ENCODE data around the gene HIPK2. TPM values are rescaled to one million over a fixed set of nuclear protein-coding genes. Genes with fewer than 3 reads are reported as not detected.
A peak's percentile ranks its signal among the peaks of the same experiment; 100 is the strongest.

HIPK2 gene
- total RNA-seq, 1 donor from 2014 or later: 89.1 TPM

GRCh38 chr7:139548302-139549028, 229.3 kb downstream of the HIPK2 start:
- no peaks in the 10 kb centered on the region for H3K27me3 Mint-ChIP-seq
- H3K9me3 Mint-ChIP-seq: no peaks in the 10 kb centered on the region
- no peak for DNase-seq (ENCODE audit: extremely low spot score, unreplicated experiment)
- H3K4me1 Mint-ChIP-seq (ENCODE audit: unreplicated experiment): no peaks in the 10 kb centered on the region
- TF ChIP-seq CTCF (conservative IDR thresholded peaks at IDR 0.05): no peak
- H3K4me3 Mint-ChIP-seq: no peak overlapping the region
- H3K36me3 Mint-ChIP-seq: no peaks in the 10 kb centered on the region
- no peak overlapping the region for H3K27ac Mint-ChIP-seq

GRCh38 chr7:139544645-139545044, 233.2 kb downstream of the HIPK2 start:
- no peak for TF ChIP-seq CTCF (conservative IDR thresholded peaks at IDR 0.05)
- no peak for DNase-seq (ENCODE audit: extremely low spot score, unreplicated experiment)
- Mint-ChIP-seq H3K4me1 (ENCODE audit: unreplicated experiment) (no peaks in the 10 kb centered on the region), H3K27me3 (no peaks in the 10 kb centered on the region), H3K9me3 (no peaks in the 10 kb centered on the region), H3K4me3 (no peak overlapping the region), H3K27ac (no peak overlapping the region), H3K36me3 (no peaks in the 10 kb centered on the region)

DNA sequence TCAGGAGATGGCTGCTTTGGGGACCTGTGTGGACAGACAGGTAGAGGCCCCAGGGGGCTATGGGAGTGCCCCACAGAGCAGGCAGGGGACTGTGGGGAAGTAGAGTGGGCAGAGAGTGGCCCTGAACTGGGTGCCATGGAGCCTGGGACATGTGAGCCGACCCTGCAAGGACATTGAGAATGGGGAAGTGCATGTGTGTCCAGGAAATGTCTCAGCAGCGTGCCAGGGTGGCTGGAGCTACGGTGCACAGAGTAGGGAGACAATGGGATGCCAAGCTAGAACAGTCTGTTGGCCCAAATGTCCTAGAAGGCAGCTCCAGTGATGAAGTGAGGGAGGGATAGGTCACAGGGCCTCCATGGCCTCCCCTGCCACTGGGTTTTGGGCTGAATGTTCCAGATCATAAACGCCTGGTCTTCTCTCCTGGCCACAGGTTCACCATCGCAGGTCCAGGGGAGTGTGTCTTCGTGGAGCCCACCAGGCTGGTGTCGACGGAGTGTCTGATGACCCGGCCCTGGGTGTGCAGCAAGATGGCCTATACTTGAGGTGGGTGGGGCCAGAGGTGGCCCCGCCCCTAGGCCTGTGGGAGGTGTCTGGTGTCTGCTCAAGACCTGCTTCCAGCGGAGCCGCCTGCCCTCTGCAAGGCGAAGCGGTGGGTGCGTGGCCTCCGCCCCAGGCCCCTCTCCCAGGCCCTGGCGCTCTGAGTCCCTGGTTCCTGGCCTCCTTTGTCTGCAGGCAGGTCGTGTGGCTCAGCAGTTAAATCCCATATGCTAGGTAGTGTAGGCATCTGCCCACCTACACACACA, 233.8 kb downstream of the HIPK2 start:
- no peaks in the 10 kb centered on the region for H3K4me1 Mint-ChIP-seq (ENCODE audit: unreplicated experiment)
- H3K27ac Mint-ChIP-seq: no peak overlapping the region
- DNase-seq (ENCODE audit: extremely low spot score, unreplicated experiment): no peak
- H3K4me3 Mint-ChIP-seq: no peak overlapping the region
- H3K36me3 Mint-ChIP-seq: no peaks in the 10 kb centered on the region
- no peak for TF ChIP-seq CTCF (conservative IDR thresholded peaks at IDR 0.05)
- peaks cover 3% of the 10 kb centered on the region for H3K27me3 Mint-ChIP-seq
- no peaks in the 10 kb centered on the region for H3K9me3 Mint-ChIP-seq

DNA sequence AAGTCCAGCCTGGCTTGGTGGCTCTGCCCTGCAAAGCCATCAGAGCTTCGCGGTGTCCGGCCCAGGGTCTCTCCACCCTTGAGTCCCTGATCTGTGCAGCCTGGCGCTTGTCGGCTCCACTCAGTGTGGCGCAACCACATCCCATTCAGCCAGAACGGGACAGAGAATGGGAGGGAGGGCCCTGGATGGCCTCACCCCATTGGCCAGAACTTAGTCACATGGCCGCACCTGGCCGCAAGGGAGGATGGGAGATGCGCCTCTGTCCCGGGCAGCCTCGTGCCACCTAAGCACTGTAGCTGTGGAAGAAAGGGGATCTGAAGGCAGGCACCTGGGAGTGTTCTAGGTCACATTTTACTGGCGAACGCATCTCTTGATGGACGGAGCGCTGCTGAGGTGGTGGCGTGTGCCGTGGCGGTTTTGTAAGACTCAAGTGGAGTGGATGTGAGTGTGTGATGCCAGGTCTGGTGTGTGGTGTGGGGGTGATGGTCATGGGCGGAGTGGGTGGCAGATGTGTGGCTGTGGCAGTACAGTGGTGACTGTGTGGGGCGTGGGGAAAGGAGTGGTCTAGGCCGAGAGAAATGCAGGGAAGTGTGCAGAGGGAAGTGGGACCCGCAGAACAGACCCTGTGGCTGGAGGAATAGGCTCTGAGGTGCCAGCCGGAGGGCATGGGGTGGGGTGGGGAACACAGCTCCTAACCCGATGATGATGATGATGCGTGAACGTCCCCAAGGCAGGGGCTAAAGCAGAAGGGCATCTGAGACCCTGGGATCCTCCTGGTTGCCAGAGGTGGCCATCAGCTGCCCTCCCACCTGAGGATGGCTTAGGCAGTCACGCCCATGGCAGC, 235.3 kb downstream of the HIPK2 start:
- H3K27ac Mint-ChIP-seq: peak overlapping the region; percentile 31
- peaks cover 3% of the 10 kb centered on the region for H3K27me3 Mint-ChIP-seq
- no peaks in the 10 kb centered on the region for H3K36me3 Mint-ChIP-seq
- H3K9me3 Mint-ChIP-seq: no peaks in the 10 kb centered on the region
- no peak for DNase-seq (ENCODE audit: extremely low spot score, unreplicated experiment)
- no peak for TF ChIP-seq CTCF (conservative IDR thresholded peaks at IDR 0.05)
- no peaks in the 10 kb centered on the region for H3K4me1 Mint-ChIP-seq (ENCODE audit: unreplicated experiment)
- no peak overlapping the region for H3K4me3 Mint-ChIP-seq

GRCh38 chr7:139541600-139542307, 236.0 kb downstream of the HIPK2 start:
- peaks cover 6% of the 10 kb centered on the region for H3K27me3 Mint-ChIP-seq
- H3K4me1 Mint-ChIP-seq (ENCODE audit: unreplicated experiment): no peaks in the 10 kb centered on the region
- no peaks in the 10 kb centered on the region for H3K9me3 Mint-ChIP-seq
- no peak for TF ChIP-seq CTCF (conservative IDR thresholded peaks at IDR 0.05)
- H3K27ac Mint-ChIP-seq: no peak overlapping the region
- H3K4me3 Mint-ChIP-seq: no peak overlapping the region
- no peak for DNase-seq (ENCODE audit: extremely low spot score, unreplicated experiment)
- no peaks in the 10 kb centered on the region for H3K36me3 Mint-ChIP-seq
